Measurements from ENCODE around the gene HEBP2. TPM values are rescaled to one million over a fixed set of nuclear protein-coding genes. Genes with fewer than 3 reads are reported as not detected.

HEBP2 gene
- total and polyA plus RNA-seq, 2 of the 13 experiments (the other 11 are each of a cell fraction or from before 2014, with no cell fraction given), result 16.0 to 72.8 TPM

DNA sequence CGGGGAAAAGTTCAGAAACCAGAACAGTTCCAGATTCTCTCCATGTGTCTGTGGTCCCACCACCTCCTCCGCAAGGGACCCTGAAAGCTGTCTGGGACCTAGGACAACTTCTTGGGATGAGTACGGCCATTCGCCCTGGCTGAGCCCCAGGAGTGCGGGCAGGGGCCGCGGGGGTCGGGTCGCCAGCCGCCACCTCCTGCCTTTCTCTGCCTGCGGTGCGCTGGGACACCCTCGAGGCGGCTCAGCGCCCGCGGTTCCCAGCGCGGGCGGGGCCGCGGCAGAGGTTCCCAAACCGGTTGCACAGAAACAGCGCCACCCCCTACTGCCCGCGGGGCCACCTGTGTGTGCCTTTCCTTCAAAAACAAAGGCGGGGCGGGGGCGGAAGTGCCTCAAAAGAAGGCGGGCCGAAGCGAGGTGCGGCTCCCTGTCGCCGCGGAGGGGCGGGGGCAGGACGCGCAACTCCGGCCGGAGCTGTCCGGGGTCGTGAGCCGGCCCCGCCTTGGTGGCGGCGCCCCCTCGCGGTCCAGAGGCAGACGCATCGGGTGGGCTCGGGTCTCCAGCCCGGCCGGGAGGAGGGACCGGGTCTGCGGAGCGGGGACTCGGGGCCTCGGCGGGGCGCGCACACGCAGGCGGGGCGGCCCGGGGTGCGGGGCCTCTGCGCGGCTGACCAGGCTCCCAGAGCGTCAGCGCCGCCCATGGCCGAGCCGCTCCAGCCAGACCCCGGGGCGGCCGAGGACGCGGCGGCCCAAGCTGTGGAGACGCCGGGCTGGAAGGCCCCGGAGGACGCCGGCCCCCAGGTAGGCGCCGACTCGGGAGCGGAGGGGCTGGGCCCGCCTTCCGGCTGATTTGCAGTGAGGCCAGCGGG lies at the start of gene HEBP2 (continued):
- TF ChIP-seq, protein P1, sequence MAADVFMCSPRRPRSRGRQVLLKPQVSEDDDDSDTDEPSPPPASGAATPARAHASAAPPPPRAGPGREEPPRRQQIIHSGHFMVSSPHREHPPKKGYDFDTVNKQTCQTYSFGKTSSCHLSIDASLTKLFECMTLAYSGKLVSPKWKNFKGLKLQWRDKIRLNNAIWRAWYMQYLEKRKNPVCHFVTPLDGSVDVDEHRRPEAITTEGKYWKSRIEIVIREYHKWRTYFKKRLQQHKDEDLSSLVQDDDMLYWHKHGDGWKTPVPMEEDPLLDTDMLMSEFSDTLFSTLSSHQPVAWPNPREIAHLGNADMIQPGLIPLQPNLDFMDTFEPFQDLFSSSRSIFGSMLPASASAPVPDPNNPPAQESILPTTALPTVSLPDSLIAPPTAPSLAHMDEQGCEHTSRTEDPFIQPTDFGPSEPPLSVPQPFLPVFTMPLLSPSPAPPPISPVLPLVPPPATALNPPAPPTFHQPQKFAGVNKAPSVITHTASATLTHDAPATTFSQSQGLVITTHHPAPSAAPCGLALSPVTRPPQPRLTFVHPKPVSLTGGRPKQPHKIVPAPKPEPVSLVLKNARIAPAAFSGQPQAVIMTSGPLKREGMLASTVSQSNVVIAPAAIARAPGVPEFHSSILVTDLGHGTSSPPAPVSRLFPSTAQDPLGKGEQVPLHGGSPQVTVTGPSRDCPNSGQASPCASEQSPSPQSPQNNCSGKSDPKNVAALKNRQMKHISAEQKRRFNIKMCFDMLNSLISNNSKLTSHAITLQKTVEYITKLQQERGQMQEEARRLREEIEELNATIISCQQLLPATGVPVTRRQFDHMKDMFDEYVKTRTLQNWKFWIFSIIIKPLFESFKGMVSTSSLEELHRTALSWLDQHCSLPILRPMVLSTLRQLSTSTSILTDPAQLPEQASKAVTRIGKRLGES (CRISPR knock-in tag; IDR thresholded peaks at IDR 0.05; ENCODE audit: borderline replicate concordance), result no peak; the same call in 1 of the 2 replicates
- TF ChIP-seq ZNF605 (CRISPR knock-in tag; IDR thresholded peaks at IDR 0.05) (peak; percentile 72), NR2F6 (IDR thresholded peaks at IDR 0.05) (no peak), NR2F6 (CRISPR knock-in tag; IDR thresholded peaks at IDR 0.05) (0 out of 2 replicates have a peak, but pooled peaks have one; percentile 39), KIAA2018 (CRISPR knock-in tag; IDR thresholded peaks at IDR 0.05; ENCODE audit: borderline replicate concordance) (peak; percentile 81; the same call in 1 of the 2 replicates), NRL (CRISPR knock-in tag; IDR thresholded peaks at IDR 0.05; ENCODE audit: borderline replicate concordance) (no peak; the same call in none of the 2 replicates), MAF1 (CRISPR knock-in tag; IDR thresholded peaks at IDR 0.05; ENCODE audit: borderline replicate concordance) (peak; percentile 82; the same call in 1 of the 2 replicates), RORA (CRISPR knock-in tag; IDR thresholded peaks at IDR 0.05) (no peak)
- TF ChIP-seq, protein P2, sequence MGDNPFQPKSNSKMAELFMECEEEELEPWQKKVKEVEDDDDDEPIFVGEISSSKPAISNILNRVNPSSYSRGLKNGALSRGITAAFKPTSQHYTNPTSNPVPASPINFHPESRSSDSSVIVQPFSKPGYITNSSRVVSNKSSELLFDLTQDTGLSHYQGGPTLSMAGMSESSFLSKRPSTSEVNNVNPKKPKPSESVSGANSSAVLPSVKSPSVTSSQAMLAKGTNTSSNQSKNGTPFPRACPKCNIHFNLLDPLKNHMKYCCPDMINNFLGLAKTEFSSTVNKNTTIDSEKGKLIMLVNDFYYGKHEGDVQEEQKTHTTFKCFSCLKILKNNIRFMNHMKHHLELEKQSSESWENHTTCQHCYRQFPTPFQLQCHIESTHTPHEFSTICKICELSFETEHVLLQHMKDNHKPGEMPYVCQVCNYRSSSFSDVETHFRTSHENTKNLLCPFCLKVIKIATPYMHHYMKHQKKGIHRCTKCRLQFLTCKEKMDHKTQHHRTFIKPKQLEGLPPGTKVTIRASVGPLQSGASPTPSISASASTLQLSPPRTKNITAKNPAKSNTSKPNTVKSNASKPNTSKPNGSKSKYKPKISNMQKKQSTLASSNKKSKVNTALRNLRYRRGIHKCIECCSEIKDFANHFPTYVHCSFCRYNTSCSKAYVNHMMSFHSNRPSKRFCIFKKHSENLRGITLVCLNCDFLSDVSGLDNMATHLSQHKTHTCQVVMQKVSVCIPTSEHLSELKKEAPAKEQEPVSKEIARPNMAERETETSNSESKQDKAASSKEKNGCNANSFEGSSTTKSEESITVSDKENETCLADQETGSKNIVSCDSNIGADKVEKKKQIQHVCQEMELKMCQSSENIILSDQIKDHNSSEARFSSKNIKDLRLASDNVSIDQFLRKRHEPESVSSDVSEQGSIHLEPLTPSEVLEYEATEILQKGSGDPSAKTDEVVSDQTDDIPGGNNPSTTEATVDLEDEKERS (CRISPR knock-in tag; IDR thresholded peaks at IDR 0.05), result 0 out of 2 replicates have a peak, but pooled peaks have one; percentile 44
- TF ChIP-seq, protein P3, sequence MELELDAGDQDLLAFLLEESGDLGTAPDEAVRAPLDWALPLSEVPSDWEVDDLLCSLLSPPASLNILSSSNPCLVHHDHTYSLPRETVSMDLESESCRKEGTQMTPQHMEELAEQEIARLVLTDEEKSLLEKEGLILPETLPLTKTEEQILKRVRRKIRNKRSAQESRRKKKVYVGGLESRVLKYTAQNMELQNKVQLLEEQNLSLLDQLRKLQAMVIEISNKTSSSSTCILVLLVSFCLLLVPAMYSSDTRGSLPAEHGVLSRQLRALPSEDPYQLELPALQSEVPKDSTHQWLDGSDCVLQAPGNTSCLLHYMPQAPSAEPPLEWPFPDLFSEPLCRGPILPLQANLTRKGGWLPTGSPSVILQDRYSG (CRISPR knock-in tag; IDR thresholded peaks at IDR 0.05), result peak; percentile 71
- TF ChIP-seq, protein P4, sequence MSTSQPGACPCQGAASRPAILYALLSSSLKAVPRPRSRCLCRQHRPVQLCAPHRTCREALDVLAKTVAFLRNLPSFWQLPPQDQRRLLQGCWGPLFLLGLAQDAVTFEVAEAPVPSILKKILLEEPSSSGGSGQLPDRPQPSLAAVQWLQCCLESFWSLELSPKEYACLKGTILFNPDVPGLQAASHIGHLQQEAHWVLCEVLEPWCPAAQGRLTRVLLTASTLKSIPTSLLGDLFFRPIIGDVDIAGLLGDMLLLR (CRISPR knock-in tag; IDR thresholded peaks at IDR 0.05), result no peak; the same call in none of the 2 replicates
